HFFc6 (cell line): Measurements from ENCODE around the gene PEX13. TPM values are rescaled to one million over a fixed set of nuclear protein-coding genes. Genes with fewer than 3 reads are reported as not detected.
"Not testable (repeated sequence)": the region's sequence is repeated elsewhere in the genome, so short reads cannot be mapped to it uniquely, and the experiment has no call there.

Experiments used
- DNase-seq: peaks from one replicate; pipeline ENCODE4 v3.0.0-alpha.2; 2018
- H3K27ac Mint-ChIP-seq: 2 replicates; pipeline ENCODE4 v1.8.0; 2020; ENCODE audit warnings: mild to moderate bottlenecking, mixed read lengths
- H3K27me3 Mint-ChIP-seq: 2 replicates; pipeline ENCODE4 v1.8.0; 2021; ENCODE audit warnings: mild to moderate bottlenecking, moderate library complexity, mixed read lengths; ENCODE audit not compliant: insufficient read depth
- H3K36me3 Mint-ChIP-seq: 2 replicates; pipeline ENCODE4 v1.8.0; 2021; ENCODE audit warnings: low read depth, mixed read lengths
- H3K4me1 Mint-ChIP-seq: 2 replicates; pipeline ENCODE4 v1.8.0; 2020; ENCODE audit warnings: low read depth, mixed read lengths
- H3K4me3 Mint-ChIP-seq: 2 replicates; pipeline ENCODE4 v1.8.0; 2020; ENCODE audit warnings: mild to moderate bottlenecking, moderate library complexity, mixed read lengths
- H3K9me3 Mint-ChIP-seq: 2 replicates; pipeline ENCODE4 v1.8.0; 2020; ENCODE audit warnings: mild to moderate bottlenecking, mixed read lengths
- total RNA-seq, 6 experiments: library from RNA; stranded (reverse); fragmentation: NEBNext Ultra II Directional; extraction: Animal tissue kit (Norgen Biotek cat#: 25700); gene quantifications; 2 replicates in 1 of 6; 3 replicates in 5 of 6; pipeline ENCODE4 v1.2.3, GENCODE V29; 2021
- TF ChIP-seq, protein P1 (sequence below): fragments of 200-600 bp; sonication (generic); IDR thresholded peaks from 2 replicates; pipeline ENCODE4 v1.5.0; 2021; ENCODE audit warnings: antibody characterized with exemption, mild to moderate bottlenecking

PEX13 gene
- total RNA-seq, 6 experiments from 2014 or later = 21.2 to 24.1 (median 22.4) TPM

DNA sequence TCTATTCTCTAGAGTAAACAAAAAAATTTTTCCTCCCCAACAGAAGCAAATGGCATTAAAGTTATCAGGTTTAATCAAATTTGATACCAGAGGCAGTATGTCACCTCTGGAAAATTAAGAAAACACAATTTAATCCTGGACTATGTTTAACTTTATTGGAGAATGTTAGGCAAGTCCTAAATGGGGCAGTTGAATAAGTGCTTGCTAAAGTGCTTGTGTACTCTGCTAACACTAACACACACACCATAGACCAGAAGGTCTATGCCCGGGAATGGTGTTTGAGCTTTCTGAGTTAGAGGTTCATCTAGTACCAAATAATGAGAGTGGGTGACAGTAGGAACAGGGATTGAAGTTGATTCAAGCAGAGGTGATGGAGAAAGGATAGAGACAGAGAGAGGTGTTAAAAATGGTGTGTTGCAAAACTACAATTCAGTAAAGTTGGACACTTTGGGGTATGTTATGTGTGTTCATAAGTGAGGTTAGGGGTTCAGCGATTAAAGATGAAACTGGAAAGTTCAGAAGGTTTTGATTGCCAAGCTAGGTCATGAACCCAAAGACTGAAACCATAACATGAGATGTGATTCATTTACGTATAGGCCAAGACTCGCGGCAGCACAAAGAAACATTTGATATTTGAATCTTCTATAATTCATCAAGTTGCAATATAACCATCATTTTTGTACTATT lies 40.5 kb upstream of the PEX13 start:
- H3K36me3 Mint-ChIP-seq = no peaks in the 10 kb centered on the region
- H3K4me3 Mint-ChIP-seq = no peak overlapping the region
- peaks cover 8% of the 10 kb centered on the region; the same call in 1 of the 2 replicates for H3K4me1 Mint-ChIP-seq
- H3K27ac Mint-ChIP-seq = no peak overlapping the region
- no peaks in the 10 kb centered on the region for H3K9me3 Mint-ChIP-seq
- TF ChIP-seq, protein P1, sequence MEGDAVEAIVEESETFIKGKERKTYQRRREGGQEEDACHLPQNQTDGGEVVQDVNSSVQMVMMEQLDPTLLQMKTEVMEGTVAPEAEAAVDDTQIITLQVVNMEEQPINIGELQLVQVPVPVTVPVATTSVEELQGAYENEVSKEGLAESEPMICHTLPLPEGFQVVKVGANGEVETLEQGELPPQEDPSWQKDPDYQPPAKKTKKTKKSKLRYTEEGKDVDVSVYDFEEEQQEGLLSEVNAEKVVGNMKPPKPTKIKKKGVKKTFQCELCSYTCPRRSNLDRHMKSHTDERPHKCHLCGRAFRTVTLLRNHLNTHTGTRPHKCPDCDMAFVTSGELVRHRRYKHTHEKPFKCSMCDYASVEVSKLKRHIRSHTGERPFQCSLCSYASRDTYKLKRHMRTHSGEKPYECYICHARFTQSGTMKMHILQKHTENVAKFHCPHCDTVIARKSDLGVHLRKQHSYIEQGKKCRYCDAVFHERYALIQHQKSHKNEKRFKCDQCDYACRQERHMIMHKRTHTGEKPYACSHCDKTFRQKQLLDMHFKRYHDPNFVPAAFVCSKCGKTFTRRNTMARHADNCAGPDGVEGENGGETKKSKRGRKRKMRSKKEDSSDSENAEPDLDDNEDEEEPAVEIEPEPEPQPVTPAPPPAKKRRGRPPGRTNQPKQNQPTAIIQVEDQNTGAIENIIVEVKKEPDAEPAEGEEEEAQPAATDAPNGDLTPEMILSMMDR = no peak
- no peaks in the 10 kb centered on the region for H3K27me3 Mint-ChIP-seq
- DNase-seq = no peak

DNA sequence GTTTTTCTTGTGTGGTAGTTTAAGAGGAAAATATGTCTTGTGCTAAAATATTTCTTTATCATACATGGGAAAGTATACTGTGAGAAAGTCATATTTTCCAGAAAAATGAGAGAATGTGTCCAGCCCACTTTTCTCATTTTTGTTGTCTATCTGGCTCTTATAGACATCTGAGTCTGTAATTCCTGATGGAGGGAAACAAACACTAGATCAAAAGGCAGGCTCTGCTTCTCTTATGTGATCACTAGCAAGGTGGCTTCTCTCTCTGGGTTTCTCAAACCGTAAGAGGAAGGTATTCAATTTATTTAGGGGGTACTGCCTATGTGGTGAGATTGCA lies 40.0 kb upstream of the PEX13 start:
- Mint-ChIP-seq H3K9me3 (no peaks in the 10 kb centered on the region), H3K4me1 (peaks cover 8% of the 10 kb centered on the region; the same call in 1 of the 2 replicates), H3K27ac (no peak overlapping the region), H3K27me3 (no peaks in the 10 kb centered on the region), H3K4me3 (no peak overlapping the region), H3K36me3 (no peaks in the 10 kb centered on the region)
- TF ChIP-seq, protein P1 = no peak
- DNase-seq = no peak

DNA sequence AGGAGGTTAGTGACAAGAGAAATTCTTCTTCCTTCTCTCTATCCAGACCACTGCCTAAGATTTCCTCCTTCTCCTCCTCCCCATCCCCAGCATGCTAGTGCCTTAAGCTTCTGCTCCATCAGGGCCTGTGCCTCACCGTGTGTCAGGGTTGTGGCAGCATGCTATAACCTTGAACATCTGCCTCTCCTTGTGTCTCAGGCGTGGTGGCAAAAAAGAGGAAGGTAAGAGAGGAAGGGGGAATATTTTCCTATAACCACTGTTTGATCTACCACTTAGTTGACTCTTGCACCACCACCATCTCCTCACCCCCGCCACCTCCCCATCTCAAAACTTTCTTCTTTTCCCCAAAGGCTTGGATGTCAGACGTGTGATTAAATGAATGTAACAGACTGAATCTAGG lies 38.3 kb upstream of the PEX13 start:
- Mint-ChIP-seq H3K9me3 (no peaks in the 10 kb centered on the region), H3K27ac (no peak overlapping the region), H3K4me1 (peaks cover 8% of the 10 kb centered on the region; the same call in 1 of the 2 replicates), H3K36me3 (no peaks in the 10 kb centered on the region), H3K4me3 (no peak overlapping the region), H3K27me3 (no peaks in the 10 kb centered on the region)
- no peak for DNase-seq
- TF ChIP-seq, protein P1 = no peak

DNA sequence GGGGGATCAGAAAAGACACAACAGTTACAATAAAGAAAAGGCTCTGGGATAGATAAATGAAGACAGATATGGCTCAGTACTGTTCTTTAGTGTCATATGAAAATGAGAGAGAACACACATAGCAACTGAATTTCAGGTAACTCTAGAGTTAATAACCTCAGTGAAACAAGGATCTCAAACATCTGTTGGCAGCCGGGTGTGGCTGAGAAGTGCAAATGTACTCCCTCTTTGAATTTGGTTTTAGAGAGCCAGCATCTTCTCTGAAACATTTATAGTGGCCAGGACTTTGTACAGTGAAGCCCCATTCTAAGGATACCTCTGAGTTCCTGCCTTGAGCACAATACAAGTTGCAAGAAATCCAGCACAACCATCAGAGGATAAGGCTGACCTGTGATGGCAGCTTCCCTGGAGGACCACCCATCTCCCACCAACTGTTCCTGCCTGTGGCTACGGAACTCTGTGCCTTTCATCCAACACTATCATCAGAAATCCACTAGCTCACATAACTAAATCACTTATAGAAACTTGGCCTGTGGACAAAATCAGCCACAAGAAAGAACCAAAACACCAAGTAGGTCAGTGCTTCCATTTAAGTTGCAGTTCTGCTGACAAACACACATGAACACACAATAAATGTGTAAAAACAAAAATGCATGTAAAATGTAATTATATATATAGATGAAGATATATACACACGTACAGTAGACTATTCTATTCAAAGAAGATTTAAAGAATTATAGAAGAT lies 37.3 kb upstream of the PEX13 start:
- Mint-ChIP-seq H3K27ac (no peak overlapping the region), H3K9me3 (no peaks in the 10 kb centered on the region), H3K4me1 (peaks cover 8% of the 10 kb centered on the region; the same call in 1 of the 2 replicates), H3K4me3 (no peak overlapping the region), H3K36me3 (no peaks in the 10 kb centered on the region), H3K27me3 (no peaks in the 10 kb centered on the region)
- no peak for DNase-seq
- TF ChIP-seq, protein P1 = no peak

DNA sequence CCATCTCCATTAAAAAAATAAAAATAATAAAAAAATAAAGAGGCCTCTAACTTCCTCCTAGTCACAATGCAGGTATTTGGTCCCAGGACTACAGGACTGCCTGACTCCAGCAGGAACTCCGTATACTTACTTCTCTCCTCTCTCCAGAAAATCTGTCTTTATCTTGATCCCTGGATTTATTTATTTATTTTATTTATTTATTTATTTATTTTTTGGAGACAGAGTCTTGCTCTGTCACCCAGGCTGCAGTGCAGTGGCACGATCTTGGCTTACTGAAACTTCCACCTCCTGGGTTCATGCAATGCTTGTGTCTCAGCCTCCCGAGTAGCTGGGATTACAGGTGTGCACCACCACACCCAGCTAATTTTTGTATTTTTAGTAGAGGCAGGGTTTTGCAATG lies 35.5 kb upstream of the PEX13 start:
- not testable (repeated sequence) for H3K4me1 Mint-ChIP-seq, H3K4me3 Mint-ChIP-seq, DNase-seq, H3K27me3 Mint-ChIP-seq, H3K36me3 Mint-ChIP-seq, H3K9me3 Mint-ChIP-seq, H3K27ac Mint-ChIP-seq

DNA sequence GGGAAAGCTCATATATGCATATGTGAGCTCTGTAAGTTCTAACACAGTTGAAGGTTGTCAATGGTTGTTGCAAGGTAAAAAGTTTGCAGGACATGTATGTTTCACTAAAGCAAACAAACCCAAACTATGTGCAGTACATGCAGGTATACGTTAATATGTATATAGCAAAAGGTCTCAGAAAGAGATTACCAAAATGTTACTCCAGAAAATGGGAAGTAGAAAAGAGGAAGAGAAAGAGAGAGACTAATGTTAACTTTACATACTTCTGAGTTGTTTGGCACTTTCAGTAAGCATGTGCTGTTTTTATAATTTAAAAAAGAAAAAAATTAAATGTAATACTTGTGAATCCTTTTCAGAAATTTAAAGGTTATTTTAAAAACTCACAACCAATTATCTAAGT lies 32.8 kb upstream of the PEX13 start:
- Mint-ChIP-seq H3K4me3 (no peak overlapping the region), H3K27me3 (no peaks in the 10 kb centered on the region), H3K27ac (no peak overlapping the region), H3K4me1 (no peaks in the 10 kb centered on the region), H3K9me3 (no peaks in the 10 kb centered on the region), H3K36me3 (no peaks in the 10 kb centered on the region)
- no peak for DNase-seq
- TF ChIP-seq, protein P1 = no peak
